Vagina (tissue), 2 donors: ENCODE measurements around the gene FGFRL1.

Experiments used
- CTCF ChIP-seq, 3 experiments: fragments of 450-650 bp in 2 of 3; fragments of 200-600 bp in 1 of 3; sonication (generic) in 1 of 3; IDR thresholded peaks; one replicate each; pipeline ENCODE4 v1.5.1; 2017 to 2019; ENCODE audit warnings: antibody characterized with exemption in 3 of 3, mild to moderate bottlenecking in 2 of 3, moderate library complexity in 2 of 3
- POLR2AphosphoS5 ChIP-seq, 2 donors: sonication (generic); formaldehyde crosslinking; IDR thresholded peaks; one replicate each; pipeline ENCODE4 v1.9.0; 2017; ENCODE audit warnings: antibody characterized with exemption in 2 of 2, mild to moderate bottlenecking in 2 of 2, low read depth in 1 of 2; ENCODE audit not compliant: insufficient read depth in 1 of 2

DNA sequence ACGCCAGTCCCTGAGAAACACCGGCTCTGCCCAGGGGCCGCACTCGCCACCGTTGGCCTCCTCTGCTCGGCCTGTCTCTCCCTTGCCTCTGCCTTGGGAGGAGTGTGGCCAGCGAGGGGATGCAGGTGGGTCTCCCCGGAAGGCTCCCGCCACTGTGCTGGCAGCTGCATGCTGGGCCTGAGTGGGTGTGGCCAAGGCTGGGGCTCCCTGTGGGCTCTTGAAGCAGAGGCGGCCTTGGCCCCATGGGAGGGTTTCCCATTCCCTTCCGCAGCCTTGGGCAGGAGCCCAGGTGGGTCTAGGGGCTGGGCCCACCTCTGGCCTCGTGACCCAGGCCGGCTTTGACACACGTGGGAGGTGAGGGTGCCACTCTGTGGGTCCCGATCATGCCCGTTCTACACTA, 19.1 kb downstream of the FGFRL1 start:
- TF ChIP-seq CTCF (IDR thresholded peaks at IDR 0.05) (no peak), POLR2AphosphoS5 (IDR thresholded peaks at IDR 0.05; ENCODE audit: insufficient read depth in 1 of 2, low read depth in 1 of 2) (no peak)
